Measurements from ENCODE around the gene CAMK2B. TPM values are rescaled to one million over a fixed set of nuclear protein-coding genes. Genes with fewer than 3 reads are reported as not detected.
"Not testable (repeated sequence)": the region's sequence is repeated elsewhere in the genome, so short reads cannot be mapped to it uniquely, and the experiment has no call there.

Gene CAMK2B
- total and polyA plus RNA-seq, 4 donors = 21.9 to 145 (median 96.0) TPM

DNA sequence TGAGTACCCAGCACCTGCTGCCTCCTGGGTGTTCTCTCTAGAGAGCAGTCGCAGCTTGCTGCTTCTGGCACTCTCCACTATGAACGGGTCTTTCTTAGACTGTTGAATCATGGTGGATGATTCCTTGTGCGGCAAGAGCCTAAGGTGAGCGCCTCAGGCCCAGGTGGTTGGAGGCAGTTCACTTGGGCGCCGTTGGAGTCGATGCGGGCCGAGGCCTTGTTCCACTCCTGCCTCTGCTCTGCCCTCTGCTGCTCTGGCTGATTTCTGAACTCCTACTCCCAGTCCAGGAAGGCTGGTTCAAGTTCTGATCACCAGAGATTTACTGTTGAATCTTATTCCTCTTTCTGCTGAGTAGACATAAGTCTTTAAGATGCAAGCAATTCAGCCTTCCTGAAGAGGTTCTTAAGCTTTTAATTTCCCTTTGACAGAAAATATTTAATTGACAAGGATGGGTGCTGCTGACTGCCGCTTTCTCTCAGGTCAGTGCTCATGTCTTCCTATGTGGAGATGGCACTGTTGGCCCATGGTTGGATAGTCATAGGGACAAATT lies 114.2 kb downstream of the CAMK2B start:
- no peak overlapping the region for H3K27ac ChIP-seq (ENCODE audit: low read depth, low read length)
- peaks cover 15% of the 10 kb centered on the region for H3K4me1 ChIP-seq (ENCODE audit: control insufficient read depth, insufficient read depth, low read length)
- no peak overlapping the region for H3K4me3 ChIP-seq (ENCODE audit: low read depth, low read length)
- H3K36me3 ChIP-seq (ENCODE audit: control insufficient read depth, insufficient read depth, low read length) = peaks cover 82% of the 10 kb centered on the region
- no peaks in the 10 kb centered on the region for H3K27me3 ChIP-seq (ENCODE audit: control insufficient read depth, insufficient read depth, low read length)
- no peak for DNase-seq (ENCODE audit: low read depth in 4 of 6, low spot score in 6 of 6)
- 95% methylated on average over 7 of the region's 10 CpGs for WGBS (ENCODE audit: insufficient coverage)
- H3K9me3 ChIP-seq (ENCODE audit: control insufficient read depth, insufficient read depth, low read length) = no peaks in the 10 kb centered on the region

DNA sequence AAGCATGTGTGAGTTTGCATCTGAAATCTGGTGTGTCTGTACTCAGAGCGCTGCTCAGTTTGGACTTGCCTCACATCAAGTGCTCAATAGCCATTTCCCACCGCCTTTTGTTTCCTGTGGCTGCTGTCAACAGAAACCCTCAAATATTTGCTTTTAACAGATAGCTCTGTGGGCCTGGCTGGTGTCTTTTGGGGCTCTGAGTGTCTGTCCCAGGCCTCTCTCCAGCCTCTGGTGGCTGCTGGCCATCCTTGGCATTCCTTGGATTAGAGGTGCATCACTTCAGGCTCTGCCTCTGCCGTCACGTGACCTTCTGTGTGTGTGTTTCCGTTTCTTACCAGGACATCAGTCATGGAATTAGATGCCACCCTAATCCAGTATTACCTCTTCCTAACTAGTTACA lies 115.3 kb downstream of the CAMK2B start:
- Histone ChIP-seq H3K4me1 (ENCODE audit: control insufficient read depth, insufficient read depth, low read length) (peaks cover 8% of the 10 kb centered on the region), H3K4me3 (ENCODE audit: low read depth, low read length) (no peak overlapping the region), H3K9me3 (ENCODE audit: control insufficient read depth, insufficient read depth, low read length) (no peaks in the 10 kb centered on the region), H3K36me3 (ENCODE audit: control insufficient read depth, insufficient read depth, low read length) (peaks cover 76% of the 10 kb centered on the region), H3K27ac (ENCODE audit: low read depth, low read length) (no peak overlapping the region), H3K27me3 (ENCODE audit: control insufficient read depth, insufficient read depth, low read length) (no peaks in the 10 kb centered on the region)
- 100% methylated on average over 2 of the region's 5 CpGs for WGBS (ENCODE audit: insufficient coverage)
- no peak for DNase-seq (ENCODE audit: low read depth in 4 of 6, low spot score in 6 of 6)

DNA sequence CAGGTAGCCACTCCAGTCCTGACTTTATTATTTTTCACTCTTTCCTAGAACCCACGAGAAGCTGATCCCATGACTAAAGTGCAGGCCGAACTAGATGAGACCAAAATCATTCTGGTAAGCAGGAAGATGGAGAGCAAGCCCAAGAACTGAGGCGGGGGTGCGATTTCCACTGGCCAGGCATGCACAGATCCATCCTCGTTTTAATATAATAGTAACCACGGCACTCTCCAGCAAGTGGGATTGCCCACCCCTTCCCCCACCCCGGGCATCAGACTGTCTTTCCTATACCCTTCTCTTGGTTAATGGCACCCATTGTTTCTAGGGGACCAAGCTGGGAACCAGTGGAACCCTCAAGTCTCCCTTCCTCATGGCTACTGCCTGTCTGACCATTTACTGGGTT lies 117.3 kb downstream of the CAMK2B start:
- H3K4me3 ChIP-seq (ENCODE audit: low read depth, low read length) = no peak overlapping the region
- H3K9me3 ChIP-seq (ENCODE audit: control insufficient read depth, insufficient read depth, low read length) = no peaks in the 10 kb centered on the region
- H3K36me3 ChIP-seq (ENCODE audit: control insufficient read depth, insufficient read depth, low read length) = peaks cover 66% of the 10 kb centered on the region
- no peaks in the 10 kb centered on the region for H3K27me3 ChIP-seq (ENCODE audit: control insufficient read depth, insufficient read depth, low read length)
- 99% methylated on average over 7 of the region's 7 CpGs for WGBS (ENCODE audit: insufficient coverage)
- H3K27ac ChIP-seq (ENCODE audit: low read depth, low read length) = no peak overlapping the region
- no peaks in the 10 kb centered on the region for H3K4me1 ChIP-seq (ENCODE audit: control insufficient read depth, insufficient read depth, low read length)
- DNase-seq (ENCODE audit: low read depth in 4 of 6, low spot score in 6 of 6) = no peak

DNA sequence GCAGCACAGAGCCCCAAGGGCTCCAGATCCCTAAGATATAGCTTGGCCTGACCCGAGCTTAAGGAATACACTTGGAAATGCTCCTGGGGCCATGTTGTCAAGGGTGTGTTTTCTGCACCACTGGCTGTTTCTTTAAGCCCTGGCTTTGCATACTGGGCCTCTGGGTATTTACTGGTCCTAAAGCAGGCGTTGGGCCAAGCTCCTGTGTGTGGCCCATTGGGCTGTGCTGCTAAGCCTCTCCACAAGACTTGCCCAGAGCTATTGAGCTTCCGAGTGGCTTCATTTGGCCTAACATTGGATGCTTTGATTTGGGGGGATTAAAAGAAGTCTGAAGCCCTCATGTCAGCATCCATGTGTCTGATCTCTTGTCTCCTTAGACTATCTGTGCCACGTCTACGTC lies 119.4 kb downstream of the CAMK2B start:
- H3K36me3 ChIP-seq (ENCODE audit: control insufficient read depth, insufficient read depth, low read length) = peaks cover 50% of the 10 kb centered on the region
- H3K27me3 ChIP-seq (ENCODE audit: control insufficient read depth, insufficient read depth, low read length) = no peaks in the 10 kb centered on the region
- H3K27ac ChIP-seq (ENCODE audit: low read depth, low read length) = no peak overlapping the region
- no peak for DNase-seq (ENCODE audit: low read depth in 4 of 6, low spot score in 6 of 6)
- no peaks in the 10 kb centered on the region for H3K4me1 ChIP-seq (ENCODE audit: control insufficient read depth, insufficient read depth, low read length)
- WGBS (ENCODE audit: insufficient coverage) = 89% methylated on average over 5 of the region's 5 CpGs
- no peaks in the 10 kb centered on the region for H3K9me3 ChIP-seq (ENCODE audit: control insufficient read depth, insufficient read depth, low read length)
- H3K4me3 ChIP-seq (ENCODE audit: low read depth, low read length) = no peak overlapping the region

DNA sequence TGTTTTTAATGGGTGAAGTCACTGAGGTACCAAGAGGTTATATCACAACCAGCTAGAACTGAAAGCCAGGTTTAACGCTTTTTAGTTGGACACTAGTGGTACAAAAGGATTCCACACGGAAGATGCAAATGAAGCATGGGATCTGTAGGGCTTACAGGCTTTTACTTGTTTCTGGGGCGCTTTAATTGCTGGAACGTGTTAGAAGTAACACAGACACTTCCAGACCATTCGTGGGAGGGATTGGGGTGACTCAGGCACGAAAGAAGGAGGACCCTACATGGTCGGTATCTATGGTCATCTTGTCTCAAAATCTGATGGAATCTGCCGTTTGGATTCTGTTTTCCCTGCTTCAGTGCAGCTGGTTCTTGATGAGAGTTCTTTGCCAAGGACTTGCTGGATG lies 123.6 kb downstream of the CAMK2B start:
- 18% methylated on average over 8 of the region's 8 CpGs for WGBS (ENCODE audit: insufficient coverage)
- no peak for DNase-seq (ENCODE audit: low read depth in 4 of 6, low spot score in 6 of 6)
- peaks cover 14% of the 10 kb centered on the region for H3K36me3 ChIP-seq (ENCODE audit: control insufficient read depth, insufficient read depth, low read length)
- H3K4me3 ChIP-seq (ENCODE audit: low read depth, low read length) = peak overlapping the region; percentile 66
- H3K27me3 ChIP-seq (ENCODE audit: control insufficient read depth, insufficient read depth, low read length) = peaks cover 11% of the 10 kb centered on the region
- H3K27ac ChIP-seq (ENCODE audit: low read depth, low read length) = no peak overlapping the region
- no peaks in the 10 kb centered on the region for H3K4me1 ChIP-seq (ENCODE audit: control insufficient read depth, insufficient read depth, low read length)
- no peaks in the 10 kb centered on the region for H3K9me3 ChIP-seq (ENCODE audit: control insufficient read depth, insufficient read depth, low read length)

DNA sequence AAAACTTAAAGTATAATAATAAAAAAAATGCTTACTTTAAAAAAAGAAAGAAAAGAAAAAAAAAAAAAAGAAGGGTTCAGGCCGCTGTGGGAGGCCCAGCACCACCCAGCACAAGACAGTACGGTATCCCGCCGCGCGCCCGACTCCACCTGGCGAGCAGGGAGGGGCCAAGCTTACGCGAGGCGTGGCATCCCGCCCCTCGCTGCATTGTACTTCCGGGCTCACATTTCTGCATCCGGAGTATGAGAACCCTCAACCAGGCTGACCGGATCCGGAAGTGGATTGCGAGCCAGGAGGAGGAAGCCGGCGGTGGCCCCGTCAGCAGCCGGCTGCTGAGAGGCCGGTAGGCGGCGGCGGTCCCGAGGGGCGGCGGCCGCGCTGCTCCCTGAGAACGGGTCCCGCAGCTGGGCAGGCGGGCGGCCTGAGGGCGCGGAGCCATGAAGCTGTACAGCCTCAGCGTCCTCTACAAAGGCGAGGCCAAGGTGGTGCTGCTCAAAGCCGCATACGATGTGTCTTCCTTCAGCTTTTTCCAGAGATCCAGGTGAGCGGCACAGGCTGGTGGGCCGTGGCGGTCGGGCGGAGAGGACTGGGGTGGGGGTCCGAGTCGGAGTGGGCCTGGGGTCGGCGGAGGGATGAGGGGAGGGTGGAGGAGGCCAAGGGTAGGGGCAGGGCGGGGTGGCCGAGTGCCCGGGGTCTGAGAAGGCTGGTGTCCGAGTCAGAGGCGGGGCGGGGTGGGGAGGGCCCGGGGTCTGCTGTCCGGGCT lies 124.5 kb downstream of the CAMK2B start, which contains the start of gene YKT6:
YKT6 (plus strand) TSS at position 280 of the 763 bp plus-strand sequence; CDS start at position 438, 158 bp downstream.
- peaks cover 11% of the 10 kb centered on the region for H3K27me3 ChIP-seq (ENCODE audit: control insufficient read depth, insufficient read depth, low read length)
- peak within 1 kb of the TSS; percentile 66 for H3K4me3 ChIP-seq (ENCODE audit: low read depth, low read length)
- H3K4me1 ChIP-seq (ENCODE audit: control insufficient read depth, insufficient read depth, low read length) = no peaks in the 10 kb centered on the region
- no peak within 1 kb of the TSS for H3K27ac ChIP-seq (ENCODE audit: low read depth, low read length)
- 0% methylated on average over 52 of the region's 58 CpGs for WGBS (ENCODE audit: insufficient coverage)
- H3K9me3 ChIP-seq (ENCODE audit: control insufficient read depth, insufficient read depth, low read length) = no peaks in the 10 kb centered on the region
- H3K36me3 ChIP-seq (ENCODE audit: control insufficient read depth, insufficient read depth, low read length) = peaks cover 4% of the 10 kb centered on the region
- peak; percentile 68 to 98 (median 85) for DNase-seq (ENCODE audit: low read depth in 4 of 6, low spot score in 6 of 6)

DNA sequence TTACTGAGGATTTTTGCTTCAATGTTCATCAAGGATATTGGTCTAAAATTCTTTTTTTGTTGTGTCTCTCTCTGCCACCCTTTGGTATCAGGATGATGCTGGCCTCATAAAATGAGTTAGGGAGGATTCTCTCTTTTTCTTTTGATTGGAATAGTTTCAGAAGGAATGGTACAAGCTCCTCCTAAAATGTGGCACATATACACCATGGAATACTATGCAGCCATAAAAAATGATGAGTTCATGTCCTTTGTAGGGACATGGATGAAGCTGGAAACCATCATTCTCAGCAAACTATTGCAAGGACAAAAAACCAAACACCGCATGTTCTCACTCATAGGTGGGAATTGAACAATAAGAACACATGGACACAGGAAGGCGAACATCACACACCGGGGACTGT lies 125.2 kb downstream of the CAMK2B start:
- no CpG with 5 or more reads among the region's 3 CpGs for WGBS (ENCODE audit: insufficient coverage)
- not testable (repeated sequence) for H3K4me3 ChIP-seq (ENCODE audit: low read depth, low read length); H3K27ac ChIP-seq (ENCODE audit: low read depth, low read length); H3K4me1 ChIP-seq (ENCODE audit: control insufficient read depth, insufficient read depth, low read length); H3K9me3 ChIP-seq (ENCODE audit: control insufficient read depth, insufficient read depth, low read length); DNase-seq (ENCODE audit: low read depth in 4 of 6, low spot score in 6 of 6); H3K36me3 ChIP-seq (ENCODE audit: control insufficient read depth, insufficient read depth, low read length)
- H3K27me3 ChIP-seq (ENCODE audit: control insufficient read depth, insufficient read depth, low read length) = peaks cover 11% of the 10 kb centered on the region

DNA sequence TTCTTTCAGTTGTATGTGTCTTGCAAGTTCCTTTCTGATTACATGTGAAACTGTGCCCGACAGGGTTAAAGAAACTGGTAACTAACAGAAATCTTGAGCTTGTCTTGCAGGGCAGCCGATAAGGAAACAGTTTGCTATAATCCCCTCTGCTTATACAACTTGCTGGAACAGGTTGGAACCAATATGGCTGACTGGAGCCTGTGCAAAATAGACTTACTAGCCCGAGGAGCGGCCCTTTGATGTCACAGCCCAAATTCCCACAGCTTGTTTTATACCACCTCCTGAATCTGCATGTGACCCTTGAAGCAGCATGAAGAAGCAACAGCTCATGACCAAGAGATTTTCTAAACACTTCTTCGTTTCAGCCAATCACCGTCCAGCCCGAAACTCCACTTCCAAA lies 127.9 kb downstream of the CAMK2B start:
- Histone ChIP-seq H3K27me3 (ENCODE audit: control insufficient read depth, insufficient read depth, low read length) (peaks cover 16% of the 10 kb centered on the region), H3K4me1 (ENCODE audit: control insufficient read depth, insufficient read depth, low read length) (no peaks in the 10 kb centered on the region), H3K9me3 (ENCODE audit: control insufficient read depth, insufficient read depth, low read length) (no peaks in the 10 kb centered on the region), H3K27ac (ENCODE audit: low read depth, low read length) (no peak overlapping the region), H3K36me3 (ENCODE audit: control insufficient read depth, insufficient read depth, low read length) (no peaks in the 10 kb centered on the region), H3K4me3 (ENCODE audit: low read depth, low read length) (no peak overlapping the region)
- 98% methylated on average over 5 of the region's 7 CpGs for WGBS (ENCODE audit: insufficient coverage)
- no peak for DNase-seq (ENCODE audit: low read depth in 4 of 6, low spot score in 6 of 6)

DNA sequence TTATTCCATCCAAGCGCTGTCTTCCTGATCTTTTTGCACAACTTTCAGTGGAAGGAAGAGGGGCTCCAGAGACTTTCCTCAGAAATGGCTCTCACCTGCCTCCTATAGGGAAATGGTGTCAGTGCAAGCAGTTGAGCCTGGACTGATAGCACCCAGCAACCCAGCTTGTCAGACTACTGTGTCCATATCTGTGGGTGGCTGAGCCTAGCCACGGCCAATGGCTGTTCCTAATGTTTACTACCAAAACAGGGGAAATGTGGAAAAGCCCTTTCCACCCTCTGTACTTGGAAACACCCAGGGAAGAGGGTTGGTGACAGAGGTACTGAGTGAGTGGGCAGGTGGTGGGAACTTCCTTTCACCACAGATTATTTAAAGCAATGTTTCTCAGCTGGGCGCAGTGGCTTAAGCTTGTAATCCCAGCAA lies 128.9 kb downstream of the CAMK2B start:
- H3K4me3 ChIP-seq (ENCODE audit: low read depth, low read length) = no peak overlapping the region
- no peaks in the 10 kb centered on the region for H3K36me3 ChIP-seq (ENCODE audit: control insufficient read depth, insufficient read depth, low read length)
- H3K27me3 ChIP-seq (ENCODE audit: control insufficient read depth, insufficient read depth, low read length) = peaks cover 23% of the 10 kb centered on the region
- H3K4me1 ChIP-seq (ENCODE audit: control insufficient read depth, insufficient read depth, low read length) = no peaks in the 10 kb centered on the region
- no peak overlapping the region for H3K27ac ChIP-seq (ENCODE audit: low read depth, low read length)
- peak in 4 of 6 donors; percentile 36 to 78 (median 56) for DNase-seq (ENCODE audit: low read depth in 4 of 6, low spot score in 6 of 6)
- WGBS (ENCODE audit: insufficient coverage) = 20% methylated on average over 1 of the region's 3 CpGs
- H3K9me3 ChIP-seq (ENCODE audit: control insufficient read depth, insufficient read depth, low read length) = no peaks in the 10 kb centered on the region

DNA sequence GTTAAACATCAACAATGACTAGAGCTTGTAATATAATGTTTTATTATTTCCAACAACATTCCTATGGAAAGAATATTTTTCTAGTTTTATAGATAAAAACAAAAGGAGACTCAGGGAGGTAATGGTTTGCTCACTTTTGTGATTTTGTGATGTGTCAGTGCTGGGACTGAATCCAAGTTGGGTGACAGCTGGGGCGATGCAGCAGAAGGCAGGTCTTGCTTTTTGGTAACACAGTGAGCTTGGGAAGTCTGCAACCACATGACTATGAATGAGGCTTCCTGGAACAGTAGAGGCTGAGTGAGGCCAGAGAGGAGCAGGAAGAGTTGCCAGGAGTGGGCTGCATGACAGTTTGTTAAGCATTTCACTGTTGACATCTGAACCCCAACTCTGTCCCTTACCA lies 129.5 kb downstream of the CAMK2B start:
- no peak overlapping the region for H3K27ac ChIP-seq (ENCODE audit: low read depth, low read length)
- H3K9me3 ChIP-seq (ENCODE audit: control insufficient read depth, insufficient read depth, low read length) = no peaks in the 10 kb centered on the region
- H3K36me3 ChIP-seq (ENCODE audit: control insufficient read depth, insufficient read depth, low read length) = no peaks in the 10 kb centered on the region
- H3K27me3 ChIP-seq (ENCODE audit: control insufficient read depth, insufficient read depth, low read length) = peaks cover 23% of the 10 kb centered on the region
- peak in 2 of 6 donors; percentile 9 to 44 for DNase-seq (ENCODE audit: low read depth in 4 of 6, low spot score in 6 of 6)
- no peak overlapping the region for H3K4me3 ChIP-seq (ENCODE audit: low read depth, low read length)
- 50% methylated on average over 1 of the region's 1 CpG for WGBS (ENCODE audit: insufficient coverage)
- H3K4me1 ChIP-seq (ENCODE audit: control insufficient read depth, insufficient read depth, low read length) = no peaks in the 10 kb centered on the region

Measured in spinal cord (tissue), 10 donors.